Pancreas (tissue), 10 donors: ENCODE results near the gene NUP93. TPM values are rescaled to one million over a fixed set of nuclear protein-coding genes. Genes with fewer than 3 reads are reported as not detected.

Source experiments
- ATAC-seq, 4 donors: fragments of 200-7000 bp; cut with Tn5 transposase; one replicate each; pipeline versions ENCODE4 v1.8.0 to v1.9.1; 2020; ENCODE audit warnings: mild to moderate bottlenecking in 4 of 4, moderate library complexity in 4 of 4
- DNase-seq, 6 donors: peaks; one replicate each; pipeline ENCODE4 v3.0.0-alpha.2; 2020
- FAIRE-seq: peaks from 2 replicates; lab custom pipeline; 2012; peaks lifted over from hg19 to GRCh38; lab: Jason Lieb, UNC
- H3K27ac ChIP-seq, 4 donors: fragments of 200-600 bp; sonication (generic); 1 replicate in 3 of 4; 2 replicates in 1 of 4; pipeline versions ENCODE4 v1.5.0 to v1.8.0; 2020
- H3K27me3 ChIP-seq, 4 donors: fragments of 200-600 bp; one replicate each; pipeline ENCODE4 v1.8.0; 2021
- H3K36me3 ChIP-seq, 3 donors: fragments of 200-600 bp; sonication (generic) in 1 of 3; one replicate each; pipeline versions ENCODE4 v1.5.0 to v1.8.0; 2020 to 2021
- H3K4me1 ChIP-seq, 3 donors: fragments of 200-600 bp; one replicate each; pipeline ENCODE4 v1.8.0; 2021
- H3K4me3 ChIP-seq, 4 donors: fragments of 200-600 bp; sonication (generic) in 2 of 4; one replicate each; pipeline versions ENCODE4 v1.5.0 to v1.8.0; 2020 to 2021
- H3K9me3 ChIP-seq, 4 donors: fragments of 200-600 bp; one replicate each; pipeline ENCODE4 v1.8.0; 2021
- WGBS, 2 donors: extraction: QIAGEN DNeasy Blood & Tissue Kit; methylation state at CpG; one replicate each; pipeline ENCODE4 v1.1.7; 2013; 5-methylcytosine and 5-hydroxymethylcytosine counted together
- intact Hi-C, 3 donors: fragments of 100-400 bp; cut with DNase I; formaldehyde crosslinking; loops; one replicate each; pipeline versions ENCODE4 v1.11.1 to v1.14.2; 2022
- polyA plus RNA-seq, 2 donors: library from polyadenylated mRNA; stranded (reverse); fragments of 200-250 nt; gene quantifications; one replicate each; pipeline ENCODE4 v1.2.3, GENCODE V29; 2013
- total RNA-seq, 6 donors: library from RNA; stranded (reverse); fragmentation: NEBNext Ultra II Directional in 4 of 6; extraction: Animal tissue kit (Norgen Biotek cat#: 25700) in 4 of 6; gene quantifications; one replicate each; pipeline versions ENCODE4 v1.2.1 to v1.2.4, GENCODE V29; 2021 to 2023
- TF ChIP-seq, protein P1 (sequence below), 4 donors: fragments of 200-600 bp; sonication (generic) in 3 of 4; IDR thresholded peaks; one replicate each; pipeline versions ENCODE4 v1.5.0 to v1.8.0; 2021; ENCODE audit warnings: antibody characterized with exemption in 4 of 4
- donor health status: healthy with polysubstance abuse.
- donor health status: DM: no; HTN: no; CAD: no; lungs with moderate emphysema.
- donor health status: DM: no; HTN: no; CAD: no.
- donor health status: control.
- donor health status: control.
- donor health status: Bipolar disorder and iron deficiency.
- donor health status: DM: yes; HTN: yes; CAD: no.
- donor health status: DM: no; HTN: no; CAD: no.
- donor health status: DM: no; HTN: no; CAD: no.
- donor health status: DM: yes; HTN: yes; CAD: no.

The NUP93 gene
- total and polyA plus RNA-seq, 8 donors: 13.1 to 31.4 (median 21.2) TPM

DNA sequence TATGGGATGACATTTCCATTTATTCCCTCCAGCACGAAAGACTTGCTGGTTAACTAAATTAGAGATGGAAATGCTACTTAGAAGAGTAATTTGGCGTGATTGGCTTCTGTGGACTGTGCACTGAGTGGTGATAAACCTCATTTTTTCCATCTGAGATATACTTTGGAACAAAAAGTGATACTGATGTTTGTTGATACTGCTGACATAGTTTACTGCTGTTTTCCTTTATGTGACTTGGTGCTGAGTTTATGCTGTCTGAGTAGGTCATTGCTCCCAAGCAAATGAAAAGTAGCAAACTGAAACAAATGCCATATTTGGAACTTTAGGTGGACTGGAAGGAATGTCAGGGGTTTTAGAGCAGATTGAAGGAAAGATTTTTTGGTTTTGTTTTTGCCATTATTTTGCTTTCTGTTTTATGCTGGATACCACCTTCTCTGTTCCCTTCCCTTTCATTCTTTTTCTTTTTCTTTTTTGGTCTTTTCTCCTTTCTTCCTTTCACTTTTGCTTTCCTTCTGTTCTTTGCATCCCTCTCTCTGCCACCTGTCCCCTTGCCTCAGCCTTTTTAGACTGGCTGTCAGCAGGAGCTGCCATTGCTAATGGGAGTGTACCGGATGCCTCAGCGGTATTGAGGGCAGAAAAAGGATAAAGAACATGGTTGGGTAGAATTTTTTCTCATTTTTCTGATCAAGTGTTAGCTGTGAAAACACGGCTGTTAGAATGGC, 41.8 kb downstream of the NUP93 start:
- no peak for FAIRE-seq
- TF ChIP-seq, protein P1, sequence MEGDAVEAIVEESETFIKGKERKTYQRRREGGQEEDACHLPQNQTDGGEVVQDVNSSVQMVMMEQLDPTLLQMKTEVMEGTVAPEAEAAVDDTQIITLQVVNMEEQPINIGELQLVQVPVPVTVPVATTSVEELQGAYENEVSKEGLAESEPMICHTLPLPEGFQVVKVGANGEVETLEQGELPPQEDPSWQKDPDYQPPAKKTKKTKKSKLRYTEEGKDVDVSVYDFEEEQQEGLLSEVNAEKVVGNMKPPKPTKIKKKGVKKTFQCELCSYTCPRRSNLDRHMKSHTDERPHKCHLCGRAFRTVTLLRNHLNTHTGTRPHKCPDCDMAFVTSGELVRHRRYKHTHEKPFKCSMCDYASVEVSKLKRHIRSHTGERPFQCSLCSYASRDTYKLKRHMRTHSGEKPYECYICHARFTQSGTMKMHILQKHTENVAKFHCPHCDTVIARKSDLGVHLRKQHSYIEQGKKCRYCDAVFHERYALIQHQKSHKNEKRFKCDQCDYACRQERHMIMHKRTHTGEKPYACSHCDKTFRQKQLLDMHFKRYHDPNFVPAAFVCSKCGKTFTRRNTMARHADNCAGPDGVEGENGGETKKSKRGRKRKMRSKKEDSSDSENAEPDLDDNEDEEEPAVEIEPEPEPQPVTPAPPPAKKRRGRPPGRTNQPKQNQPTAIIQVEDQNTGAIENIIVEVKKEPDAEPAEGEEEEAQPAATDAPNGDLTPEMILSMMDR (IDR thresholded peaks at IDR 0.05): no peak
- no peak overlapping the region for H3K27ac ChIP-seq

DNA sequence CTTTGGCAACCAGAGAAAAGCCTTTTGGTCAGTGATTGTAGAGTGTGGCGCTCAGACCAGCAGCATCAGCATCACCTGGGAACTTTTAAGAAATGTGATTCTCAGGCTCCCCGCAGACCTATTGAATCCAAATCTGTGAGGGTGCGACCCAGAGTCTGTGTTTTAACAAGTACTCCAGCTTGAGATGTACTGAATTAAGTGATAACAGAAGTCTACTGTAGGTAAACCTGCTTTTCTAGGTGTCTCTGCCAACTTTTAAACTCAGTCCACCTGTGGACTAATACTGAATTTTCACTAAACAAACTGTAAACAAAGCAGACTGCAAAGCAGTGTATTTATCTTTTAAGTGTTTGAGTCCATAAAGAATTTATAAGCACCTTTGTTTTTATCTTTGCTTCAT, 43.6 kb downstream of the NUP93 start:
- H3K9me3 ChIP-seq: no peaks in the 10 kb centered on the region
- no peaks in the 10 kb centered on the region for H3K27me3 ChIP-seq
- DNase-seq (peak in 1 of 6 donors; percentile 33), ATAC-seq (peak; percentile 68 to 85 (median 81)), FAIRE-seq (no peak)
- H3K27ac ChIP-seq: peak overlapping the region in 2 of 4 donors; percentile 40 to 42
- intact Hi-C loops: no loop called here
- peaks cover 19 to 36% (median 27%) of the 10 kb centered on the region in 3 donors for H3K4me1 ChIP-seq
- WGBS, 2 donors: 26 to 32% methylated on average over 3 of the region's 3 CpGs
- no peaks in the 10 kb centered on the region for H3K36me3 ChIP-seq
- TF ChIP-seq, protein P1 (IDR thresholded peaks at IDR 0.05): no peak
- H3K4me3 ChIP-seq: no peak overlapping the region

More for the DNA sequence above, 41.8 kb downstream of the NUP93 start:
- H3K4me1 ChIP-seq: peaks cover 18 to 32% (median 27%) of the 10 kb centered on the region in 3 donors
- ATAC-seq (no peak), DNase-seq (no peak)
- H3K27me3 ChIP-seq: no peaks in the 10 kb centered on the region
- no peak overlapping the region for H3K4me3 ChIP-seq
- intact Hi-C loops: no loop called here
- no peaks in the 10 kb centered on the region for H3K9me3 ChIP-seq
- no peaks in the 10 kb centered on the region for H3K36me3 ChIP-seq
- WGBS, 2 donors: 86 to 92% methylated on average over 5 of the region's 5 CpGs

DNA sequence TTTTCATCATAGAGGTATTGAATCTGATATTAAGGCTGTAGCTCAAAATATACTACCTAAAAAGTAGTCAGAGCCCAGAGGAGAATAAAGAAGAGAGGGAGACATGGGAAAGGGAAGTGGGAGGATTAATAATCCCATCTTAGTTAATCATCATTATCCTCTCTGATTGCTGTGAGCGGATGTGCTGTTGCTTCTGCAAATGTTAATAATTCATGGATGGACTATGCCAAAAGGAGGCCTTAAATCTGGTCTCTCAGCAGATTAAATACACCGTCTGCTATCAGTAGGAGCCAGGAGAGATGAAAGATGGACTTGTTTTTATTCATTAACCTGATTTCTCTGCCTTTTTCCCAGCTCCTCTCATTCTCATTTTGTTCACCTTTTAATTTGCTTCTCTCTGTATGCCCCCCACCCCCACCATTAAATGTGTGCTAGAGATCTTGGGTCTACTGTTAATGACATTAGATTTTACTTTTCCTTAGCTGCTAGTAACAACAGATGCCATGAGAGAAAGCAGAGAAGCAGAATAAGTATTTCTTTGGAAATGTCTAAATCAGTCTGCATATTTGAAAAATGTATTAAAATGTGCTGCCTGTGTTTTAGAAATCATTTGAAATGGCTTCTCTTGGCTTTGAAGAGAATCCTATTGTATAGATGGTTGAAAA, 44.2 kb downstream of the NUP93 start:
- intact Hi-C loops: no loop called here

DNA sequence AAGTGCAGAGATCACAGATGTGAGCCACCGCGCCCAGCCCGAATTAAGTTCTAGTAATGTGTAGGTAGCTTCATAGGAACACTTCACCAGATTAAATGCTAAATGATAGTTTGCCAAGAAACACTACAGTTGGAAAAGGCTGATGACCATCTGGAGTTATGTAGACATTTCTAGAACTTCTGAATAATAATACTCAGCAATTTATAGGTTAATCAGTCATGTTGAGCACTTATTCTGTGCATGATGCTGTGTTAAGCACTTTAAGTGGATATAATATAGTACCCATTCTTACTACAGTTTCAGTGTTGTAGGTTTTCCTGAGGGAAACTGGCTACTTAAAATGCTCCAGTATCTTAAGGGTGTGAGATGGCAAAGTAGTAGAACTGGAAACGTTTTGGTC, 45.2 kb downstream of the NUP93 start:
- DNase-seq: no peak
- no peak for FAIRE-seq
- ATAC-seq: no peak
- Histone ChIP-seq H3K4me3 (no peak overlapping the region), H3K36me3 (no peaks in the 10 kb centered on the region), H3K4me1 (peaks cover 19 to 36% (median 27%) of the 10 kb centered on the region in 3 donors), H3K27me3 (no peaks in the 10 kb centered on the region), H3K9me3 (no peaks in the 10 kb centered on the region), H3K27ac (no peak overlapping the region)
- TF ChIP-seq, protein P1 (IDR thresholded peaks at IDR 0.05): no peak
- intact Hi-C loops: no loop called here
- 72 to 75% methylated on average over 4 of the region's 4 CpGs for WGBS, 2 donors

More for the DNA sequence above, 44.2 kb downstream of the NUP93 start:
- DNase-seq (no peak), FAIRE-seq (no peak), ATAC-seq (peak in 3 of 4 donors; percentile 56 to 58 (median 58))
- Histone ChIP-seq H3K9me3 (no peaks in the 10 kb centered on the region), H3K4me1 (peaks cover 19 to 36% (median 27%) of the 10 kb centered on the region in 3 donors), H3K27ac (peak overlapping the region in 1 of 4 donors; percentile 40), H3K27me3 (no peaks in the 10 kb centered on the region), H3K4me3 (no peak overlapping the region), H3K36me3 (no peaks in the 10 kb centered on the region)
- TF ChIP-seq, protein P1 (IDR thresholded peaks at IDR 0.05): no peak
- WGBS, 2 donors: 16 to 17% methylated on average over 2 of the region's 2 CpGs
